ENCODE results near the gene TRIM3. TPM values are rescaled to one million over a fixed set of nuclear protein-coding genes. Genes with fewer than 3 reads are reported as not detected.

The TRIM3 gene
- total and polyA plus RNA-seq, 2 experiments from 2014 or later = 7.9 to 21.1 TPM

- no peak for TF ChIP-seq ZNF462 (CRISPR knock-in tag; IDR thresholded peaks at IDR 0.05)
- TF ChIP-seq, protein P1, sequence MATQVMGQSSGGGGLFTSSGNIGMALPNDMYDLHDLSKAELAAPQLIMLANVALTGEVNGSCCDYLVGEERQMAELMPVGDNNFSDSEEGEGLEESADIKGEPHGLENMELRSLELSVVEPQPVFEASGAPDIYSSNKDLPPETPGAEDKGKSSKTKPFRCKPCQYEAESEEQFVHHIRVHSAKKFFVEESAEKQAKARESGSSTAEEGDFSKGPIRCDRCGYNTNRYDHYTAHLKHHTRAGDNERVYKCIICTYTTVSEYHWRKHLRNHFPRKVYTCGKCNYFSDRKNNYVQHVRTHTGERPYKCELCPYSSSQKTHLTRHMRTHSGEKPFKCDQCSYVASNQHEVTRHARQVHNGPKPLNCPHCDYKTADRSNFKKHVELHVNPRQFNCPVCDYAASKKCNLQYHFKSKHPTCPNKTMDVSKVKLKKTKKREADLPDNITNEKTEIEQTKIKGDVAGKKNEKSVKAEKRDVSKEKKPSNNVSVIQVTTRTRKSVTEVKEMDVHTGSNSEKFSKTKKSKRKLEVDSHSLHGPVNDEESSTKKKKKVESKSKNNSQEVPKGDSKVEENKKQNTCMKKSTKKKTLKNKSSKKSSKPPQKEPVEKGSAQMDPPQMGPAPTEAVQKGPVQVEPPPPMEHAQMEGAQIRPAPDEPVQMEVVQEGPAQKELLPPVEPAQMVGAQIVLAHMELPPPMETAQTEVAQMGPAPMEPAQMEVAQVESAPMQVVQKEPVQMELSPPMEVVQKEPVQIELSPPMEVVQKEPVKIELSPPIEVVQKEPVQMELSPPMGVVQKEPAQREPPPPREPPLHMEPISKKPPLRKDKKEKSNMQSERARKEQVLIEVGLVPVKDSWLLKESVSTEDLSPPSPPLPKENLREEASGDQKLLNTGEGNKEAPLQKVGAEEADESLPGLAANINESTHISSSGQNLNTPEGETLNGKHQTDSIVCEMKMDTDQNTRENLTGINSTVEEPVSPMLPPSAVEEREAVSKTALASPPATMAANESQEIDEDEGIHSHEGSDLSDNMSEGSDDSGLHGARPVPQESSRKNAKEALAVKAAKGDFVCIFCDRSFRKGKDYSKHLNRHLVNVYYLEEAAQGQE (IDR thresholded peaks at IDR 0.05; ENCODE audit: unreplicated experiment) = no peak
- TF ChIP-seq CTCF (conservative IDR thresholded peaks at IDR 0.05; ENCODE audit: low read depth in 2 of 2) = no peak
- TF ChIP-seq EZH2phosphoT487 (IDR thresholded peaks at IDR 0.05; ENCODE audit: unreplicated experiment) = no peak
- TF ChIP-seq CREB1 (CRISPR knock-in tag; IDR thresholded peaks at IDR 0.05; ENCODE audit: low read depth) = peak; percentile 96
- peak; percentile 90 for TF ChIP-seq ETS1 (IDR thresholded peaks at IDR 0.05)
- TF ChIP-seq ZNF114 (CRISPR knock-in tag; IDR thresholded peaks at IDR 0.05) = no peak
Observed at GRCh38 chr11:6481012-6481923, 7.5 kb upstream of the TRIM3 start, which contains the start of the genes ARFIP2 and TIMM10B (continued).
